Activated T-cell treated with anti-CD3 and anti-CD28 coated beads, Interleukin-2, amount 50 U/mL, for 1 hour (primary cell): Measurements from ENCODE around the gene LIPA.
A peak's percentile ranks its signal among the peaks of the same experiment; 100 is the strongest.
"Not testable (repeated sequence)": the region's sequence is repeated elsewhere in the genome, so short reads cannot be mapped to it uniquely, and the experiment has no call there.

Source experiments
- DNase-seq: peaks from one replicate; pipeline ENCODE4 v3.0.0-alpha.2; 2020

The LIPA gene

GRCh38 chr10:89207181-89207800 is 44.3 kb downstream of the LIPA start, which contains the start of gene CH25H:
CH25H (minus strand) TSS chr10:89207317; CDS start chr10:89207292, 25 bp downstream.
- peak; percentile 54 for DNase-seq

DNA sequence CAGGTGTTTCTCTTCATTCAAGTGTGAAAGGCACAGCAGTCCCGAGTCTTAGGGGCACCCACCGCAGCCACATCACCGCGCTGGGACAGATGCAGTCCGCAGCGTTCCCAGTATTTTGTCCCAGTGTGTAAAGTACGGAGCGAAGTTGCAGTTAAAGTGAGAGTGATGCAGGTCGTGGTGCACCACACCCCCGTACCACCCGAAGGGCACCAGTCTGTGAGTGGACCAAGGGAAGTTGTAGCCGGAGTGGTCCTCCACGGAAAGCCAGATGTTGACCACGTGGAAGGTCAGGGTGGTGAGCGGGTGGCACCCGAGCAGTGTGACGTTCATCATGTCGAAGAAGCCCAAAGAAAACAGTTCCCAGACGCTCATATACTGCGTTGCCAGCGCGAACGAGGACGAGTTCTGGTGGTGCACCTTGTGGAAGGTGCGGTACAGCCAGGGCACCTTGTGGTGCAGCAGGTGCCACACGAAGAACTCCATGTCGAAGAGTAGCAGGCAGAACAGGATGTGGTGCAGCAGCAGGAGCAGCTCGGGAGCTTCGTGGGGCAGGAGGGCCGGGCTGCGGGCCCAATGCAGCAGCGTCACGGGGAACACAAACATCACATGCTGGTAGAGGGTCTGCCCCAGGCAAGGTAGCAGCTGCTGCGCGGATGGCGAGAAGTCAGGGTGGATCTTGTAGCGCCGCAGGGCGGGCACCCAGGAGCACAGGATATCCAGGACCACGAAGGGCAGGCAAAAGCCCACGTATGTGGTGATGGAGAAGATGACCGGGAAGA is 45.0 kb downstream of the LIPA start:
- peak; percentile 48 for DNase-seq

DNA sequence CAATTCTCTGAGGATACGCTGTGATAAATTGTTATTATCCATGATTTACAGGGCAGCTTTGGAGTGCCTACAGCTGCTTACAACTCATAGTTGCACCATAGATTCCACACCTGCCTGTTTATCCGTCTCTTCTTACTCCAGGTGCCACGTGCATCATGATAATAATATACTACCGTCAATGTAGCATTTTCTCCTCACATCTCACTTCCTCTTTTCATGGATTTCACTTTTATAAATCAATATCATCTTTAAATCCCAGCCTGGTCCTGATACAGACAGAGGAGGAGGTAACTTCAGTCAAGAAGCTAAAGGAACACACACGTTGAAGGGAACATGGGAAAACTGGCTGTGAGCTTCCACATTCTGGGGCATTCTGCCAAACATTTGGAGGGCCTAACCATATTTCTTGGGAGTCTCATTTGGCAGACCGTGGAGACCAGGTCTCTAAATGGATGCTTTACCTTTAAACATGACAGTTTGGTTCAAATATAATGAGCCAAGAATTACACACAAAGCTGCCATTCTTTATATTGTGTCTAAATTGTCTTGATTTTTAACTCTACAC is 46.9 kb downstream of the LIPA start:
- DNase-seq, result no peak

DNA sequence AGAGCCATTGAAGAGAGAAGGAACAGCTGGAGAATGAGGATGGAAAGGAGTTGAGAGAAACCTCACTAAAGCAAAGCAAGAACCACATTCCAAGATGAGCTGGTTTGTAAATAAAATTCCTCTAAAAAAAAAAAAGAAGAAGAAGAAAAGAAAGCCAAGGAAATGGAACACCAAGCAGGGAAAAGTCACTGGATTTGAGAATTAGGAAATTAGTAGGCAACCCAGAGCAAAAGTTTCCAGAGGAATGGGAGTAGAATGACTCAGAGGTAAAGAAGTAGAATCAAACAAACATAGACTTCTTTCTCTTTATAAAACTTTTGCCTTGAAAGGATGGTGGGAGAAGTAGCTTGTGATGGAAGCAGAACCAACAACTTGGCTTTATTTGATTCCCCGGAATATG is 48.3 kb downstream of the LIPA start:
- no peak for DNase-seq

DNA sequence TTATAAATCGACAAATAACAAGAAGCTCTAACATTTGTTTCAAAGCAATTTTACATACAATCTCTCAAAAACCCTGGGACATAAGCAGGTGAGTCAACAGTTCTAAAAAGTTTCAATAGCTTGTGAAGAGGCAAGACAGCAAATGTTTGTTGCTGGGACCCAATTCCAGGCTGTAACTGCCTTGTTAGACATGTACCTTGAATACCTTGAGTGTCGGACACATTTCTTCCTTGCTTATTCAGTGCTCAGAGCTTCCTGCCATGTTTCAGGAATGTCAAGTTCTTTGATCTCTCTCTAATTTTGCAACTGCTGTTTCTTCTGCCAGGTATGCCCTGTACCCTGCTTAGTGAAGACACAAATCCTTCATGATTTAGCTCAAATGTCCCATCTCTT is 49.5 kb downstream of the LIPA start:
- DNase-seq, result no peak

DNA sequence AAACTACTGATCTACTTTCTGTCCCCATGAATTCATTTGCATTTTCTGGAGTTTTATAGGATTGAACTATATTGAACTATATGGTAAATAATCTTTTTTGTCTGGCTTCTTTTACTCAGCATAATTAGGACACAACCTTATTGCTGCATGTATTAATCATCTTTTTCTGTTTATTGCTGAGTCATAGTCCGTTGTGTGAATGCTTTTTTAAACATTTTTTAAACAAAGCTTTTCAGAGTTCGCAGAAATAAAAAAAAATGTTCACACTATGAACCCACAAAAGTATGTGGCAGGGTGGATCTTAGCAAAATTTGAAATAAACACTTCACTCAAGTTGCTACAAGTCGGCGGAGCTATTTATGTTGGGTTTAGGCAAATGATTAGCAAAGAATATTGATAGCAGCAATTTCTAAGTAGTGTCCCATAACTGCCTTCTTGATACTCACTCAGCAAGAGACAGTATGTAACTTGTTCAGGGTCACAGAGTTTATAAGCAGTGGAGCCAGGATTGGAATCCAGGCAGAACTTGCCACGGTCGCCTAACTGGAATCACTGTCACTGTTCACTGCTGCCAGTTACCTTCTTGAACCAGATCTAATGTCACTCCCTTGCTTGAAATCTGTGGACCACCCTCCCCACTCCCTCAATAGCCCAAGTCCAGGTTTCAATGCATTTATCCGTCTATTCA is 50.1 kb downstream of the LIPA start:
- DNase-seq, result no peak

DNA sequence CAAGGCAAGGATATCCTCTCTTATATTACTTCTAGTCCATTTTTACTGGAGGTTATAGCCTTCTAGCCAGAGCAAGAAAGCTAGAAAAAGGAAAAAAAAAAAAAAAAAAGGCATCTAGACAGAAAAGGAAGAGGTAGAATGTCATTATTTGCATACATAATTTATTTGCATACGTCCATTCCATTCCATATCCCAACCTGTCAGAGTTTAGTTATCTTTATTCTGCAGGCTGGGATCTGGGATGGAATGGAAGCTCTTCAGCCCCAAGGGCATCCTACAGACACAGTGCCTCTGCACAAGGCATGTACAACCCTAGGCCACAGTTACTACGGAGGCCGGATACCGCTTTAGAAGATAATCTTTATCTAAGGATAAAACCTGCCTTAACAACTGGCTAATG is 54.1 kb downstream of the LIPA start:
- DNase-seq, result no peak

DNA sequence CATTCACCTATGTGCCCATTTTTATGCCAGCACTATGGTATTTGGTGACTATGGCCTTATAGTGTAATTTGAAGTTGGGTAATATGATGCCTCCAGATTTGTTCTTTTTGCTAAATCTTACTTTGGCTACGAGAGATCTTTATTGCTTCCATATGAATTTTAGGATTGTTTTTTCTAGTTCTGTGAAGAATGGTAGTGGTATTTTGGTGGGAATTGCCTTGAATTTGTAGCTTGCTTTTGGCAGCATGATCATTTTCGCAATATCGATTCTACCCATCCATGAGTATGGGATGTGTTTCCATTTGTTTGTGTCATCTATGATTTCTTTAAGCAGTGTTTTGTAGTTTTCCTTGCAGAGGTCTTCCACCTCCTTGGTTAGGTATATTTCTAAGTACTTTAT is 60.3 kb downstream of the LIPA start:
- DNase-seq, result not testable (repeated sequence)

- DNase-seq, result no peak
Measured at GRCh38 chr10:89189211-89189734, 62.3 kb downstream of the LIPA start.

DNA sequence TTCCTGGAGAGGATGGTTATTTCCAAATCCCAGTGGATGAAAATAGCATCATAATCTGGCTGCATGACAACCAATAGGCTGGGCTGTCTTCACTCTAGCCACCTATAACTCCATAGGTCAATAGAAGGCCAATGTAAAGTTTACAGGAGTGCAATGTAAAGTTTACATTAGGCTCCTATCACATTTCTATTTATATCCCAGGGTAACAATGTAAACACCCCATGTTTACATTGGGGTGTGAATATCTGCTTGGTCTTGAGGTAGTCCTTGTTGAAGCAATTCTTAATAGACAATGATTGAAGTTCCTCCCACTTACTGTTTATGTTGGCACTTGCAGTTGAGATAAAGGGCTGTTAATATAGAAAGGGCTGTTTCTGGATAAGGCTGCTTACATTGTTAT is 65.9 kb downstream of the LIPA start:
- DNase-seq, result no peak

DNA sequence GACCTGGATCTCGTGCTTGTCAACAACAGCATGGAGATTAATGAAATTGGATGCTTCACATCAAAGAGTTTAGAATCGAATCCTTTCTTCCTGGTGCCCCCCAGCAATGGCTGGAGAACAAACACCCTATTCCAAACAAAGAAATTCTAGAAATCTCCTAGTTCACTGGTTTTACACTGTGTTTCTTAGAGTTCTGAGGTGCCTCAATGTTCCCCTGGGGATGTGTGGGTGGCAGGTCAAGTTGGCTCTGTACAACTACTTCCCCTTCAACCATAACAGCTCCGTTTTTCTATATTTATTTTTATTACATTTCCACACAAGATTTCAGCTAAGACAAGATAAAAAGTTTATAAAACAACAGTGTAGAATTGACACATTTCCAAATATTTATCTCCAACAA is 66.9 kb downstream of the LIPA start:
- no peak for DNase-seq

GRCh38 chr10:89183571-89183970 is 68.0 kb downstream of the LIPA start:
- DNase-seq, result no peak

GRCh38 chr10:89182894-89183293 is 68.7 kb downstream of the LIPA start:
- no peak for DNase-seq

DNA sequence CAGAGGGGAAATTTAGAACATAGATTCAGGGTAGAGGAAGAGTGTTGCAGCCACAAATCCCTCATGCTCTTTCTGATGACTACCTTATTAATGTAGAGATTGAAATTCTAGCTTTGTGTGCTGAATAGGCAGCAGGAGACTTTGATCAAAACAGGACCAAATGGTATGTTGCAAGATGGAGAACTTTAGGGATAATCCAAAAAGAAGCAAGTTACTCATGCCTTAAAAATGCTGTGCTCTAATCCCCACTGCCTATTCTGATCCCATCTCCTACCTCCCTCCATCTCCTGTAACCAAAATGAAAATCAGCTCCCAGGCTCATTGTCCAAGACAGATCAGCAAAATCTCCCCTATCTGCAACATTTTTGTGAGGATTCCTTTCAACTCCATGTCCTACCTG is 75.8 kb downstream of the LIPA start:
- DNase-seq, result no peak

- DNase-seq, result no peak
Measured at GRCh38 chr10:89173075-89173474, 78.5 kb downstream of the LIPA start.

DNA sequence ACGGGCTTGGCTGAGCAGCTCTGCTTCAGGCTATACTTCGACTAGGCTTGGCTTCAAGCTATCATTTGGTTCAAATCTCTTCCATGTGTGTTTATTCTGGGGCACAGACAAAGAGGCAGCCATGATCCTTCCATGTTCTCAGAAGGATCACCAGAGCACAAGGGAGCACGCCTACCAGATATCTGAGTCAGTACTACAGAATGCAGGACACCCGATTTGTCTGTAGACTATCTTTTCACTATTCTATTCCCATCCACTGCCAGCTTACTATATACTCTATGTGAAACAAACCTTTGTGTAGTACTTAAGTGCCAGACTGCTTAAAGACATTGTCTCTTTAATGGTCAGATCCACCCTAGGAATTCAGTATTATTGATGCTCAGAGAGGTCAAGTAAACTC is 79.6 kb downstream of the LIPA start:
- no peak for DNase-seq

DNA sequence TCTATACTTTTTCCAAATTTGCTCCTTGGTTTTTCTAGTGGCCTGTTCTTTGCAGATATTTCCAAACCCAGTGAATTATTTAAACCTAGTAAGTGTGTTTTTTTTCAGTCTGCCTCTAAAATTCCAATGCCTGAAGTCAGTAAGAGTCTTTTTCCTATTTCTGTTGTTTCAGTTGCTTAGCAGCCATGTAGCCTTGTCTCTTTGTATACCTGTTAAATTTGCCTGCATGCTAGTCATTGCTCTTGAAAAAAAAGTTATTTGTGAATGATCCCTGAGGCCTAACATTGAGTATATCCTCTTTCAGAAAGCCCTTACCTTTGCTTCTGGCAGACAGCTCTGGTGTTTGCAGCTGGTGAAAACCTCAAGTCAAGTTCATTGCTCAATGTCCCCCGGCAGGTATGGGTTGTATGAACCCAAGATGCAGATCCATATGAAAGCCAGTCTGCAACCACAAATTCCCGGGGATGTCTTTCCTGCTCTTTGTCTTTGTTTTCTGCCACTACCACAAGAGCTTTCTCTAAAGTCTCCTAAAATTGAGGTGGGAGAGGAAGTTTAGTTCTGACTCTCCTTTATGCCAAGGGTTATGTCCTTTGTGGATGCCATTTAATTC is 80.2 kb downstream of the LIPA start:
- DNase-seq, result no peak

- not testable (repeated sequence) for DNase-seq
Measured at GRCh38 chr10:89168354-89168900, 83.1 kb downstream of the LIPA start.

DNA sequence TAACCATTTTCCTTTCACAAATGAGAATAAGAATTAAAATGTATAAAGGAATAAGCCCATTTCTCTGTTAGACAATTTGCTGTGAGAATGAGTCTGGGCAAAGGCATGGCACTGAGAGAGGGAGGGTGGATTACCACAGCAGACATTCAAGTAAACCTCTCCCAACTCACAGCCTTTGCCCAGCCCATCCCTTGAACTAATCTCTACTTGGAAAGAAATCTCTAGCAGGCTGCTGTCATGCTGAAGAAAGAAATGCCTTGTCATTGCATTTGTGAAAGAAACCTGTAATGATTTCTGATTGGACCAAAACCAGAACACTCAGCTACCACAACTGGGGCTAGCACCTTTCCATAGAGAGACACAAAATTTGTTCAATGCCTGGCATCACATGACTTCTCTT is 83.7 kb downstream of the LIPA start:
- no peak for DNase-seq

GRCh38 chr10:89165923-89166322 is 85.7 kb downstream of the LIPA start:
- DNase-seq, result no peak

GRCh38 chr10:89164920-89165319 is 86.7 kb downstream of the LIPA start:
- no peak for DNase-seq

DNA sequence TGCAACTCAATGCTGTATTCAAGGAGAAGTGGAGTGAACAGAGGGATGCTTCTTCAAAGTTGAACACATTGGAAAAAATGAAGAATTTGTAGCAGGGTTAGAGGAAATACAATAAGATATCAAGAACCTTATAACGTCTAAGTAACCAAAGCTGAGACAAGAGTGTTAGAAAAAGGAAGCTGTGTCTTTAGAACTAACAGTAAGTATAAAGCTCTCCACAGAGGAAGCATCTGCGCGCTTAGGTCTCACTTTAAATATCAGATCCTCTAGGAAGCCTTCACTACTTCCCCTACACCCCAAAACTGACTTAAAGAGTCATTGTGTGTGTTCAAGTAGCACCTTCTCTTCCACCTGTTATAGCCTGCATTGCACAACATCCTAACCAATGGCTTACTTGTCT is 87.5 kb downstream of the LIPA start:
- DNase-seq, result no peak
